Activated naive CD8-positive, alpha-beta T cell treated with anti-CD3 and anti-CD28 coated beads, Interleukin-2, amount 10 ng/mL, durations not matched to agents 7 days and 5 days (primary cell): ENCODE measurements around the gene CAPZA1. TPM values are rescaled to one million over a fixed set of nuclear protein-coding genes. Genes with fewer than 3 reads are reported as not detected.

ENCODE experiments used
- ATAC-seq: fragments of 150-1000 bp; cut with Tn5 transposase; one replicate; pipeline ENCODE4 v1.10.0; 2021; ENCODE audit warnings: low read depth, moderate library complexity
- POLR2A ChIA-PET: fragments of 350-600 bp; sonication (Branson Sonifier 250); formaldehyde crosslinking; loops from one replicate; lab custom pipeline; 2021; ENCODE audit warnings: antibody characterized with exemption; lab: Charles Lee
- DNase-seq: peaks from one replicate; pipeline ENCODE4 v3.0.0; 2021
- H3K27ac Mint-ChIP-seq: one replicate; pipeline ENCODE4 v1.8.0; 2022; ENCODE audit warnings: mild to moderate bottlenecking, mixed read lengths
- H3K27me3 Mint-ChIP-seq: one replicate; pipeline ENCODE4 v1.8.0; 2022; ENCODE audit warnings: mild to moderate bottlenecking, moderate library complexity, mixed read lengths
- H3K36me3 Mint-ChIP-seq: one replicate; pipeline ENCODE4 v1.8.0; 2021; ENCODE audit warnings: mild to moderate bottlenecking, mixed read lengths
- H3K4me1 Mint-ChIP-seq: one replicate; pipeline ENCODE4 v1.8.0; 2021; ENCODE audit warnings: mixed read lengths
- H3K4me3 Mint-ChIP-seq: one replicate; pipeline ENCODE4 v1.8.0; 2022; ENCODE audit warnings: mild to moderate bottlenecking, moderate library complexity, mixed read lengths
- H3K9me3 Mint-ChIP-seq: one replicate; pipeline ENCODE4 v1.8.0; 2021; ENCODE audit warnings: mixed read lengths
- total RNA-seq, 2 experiments: library from RNA; stranded (reverse); gene quantifications; one replicate each; pipeline ENCODE4 v1.2.3, GENCODE V29; 2021

Gene CAPZA1
- total RNA-seq, 2 experiments from 2014 or later: 248 to 251 TPM

DNA sequence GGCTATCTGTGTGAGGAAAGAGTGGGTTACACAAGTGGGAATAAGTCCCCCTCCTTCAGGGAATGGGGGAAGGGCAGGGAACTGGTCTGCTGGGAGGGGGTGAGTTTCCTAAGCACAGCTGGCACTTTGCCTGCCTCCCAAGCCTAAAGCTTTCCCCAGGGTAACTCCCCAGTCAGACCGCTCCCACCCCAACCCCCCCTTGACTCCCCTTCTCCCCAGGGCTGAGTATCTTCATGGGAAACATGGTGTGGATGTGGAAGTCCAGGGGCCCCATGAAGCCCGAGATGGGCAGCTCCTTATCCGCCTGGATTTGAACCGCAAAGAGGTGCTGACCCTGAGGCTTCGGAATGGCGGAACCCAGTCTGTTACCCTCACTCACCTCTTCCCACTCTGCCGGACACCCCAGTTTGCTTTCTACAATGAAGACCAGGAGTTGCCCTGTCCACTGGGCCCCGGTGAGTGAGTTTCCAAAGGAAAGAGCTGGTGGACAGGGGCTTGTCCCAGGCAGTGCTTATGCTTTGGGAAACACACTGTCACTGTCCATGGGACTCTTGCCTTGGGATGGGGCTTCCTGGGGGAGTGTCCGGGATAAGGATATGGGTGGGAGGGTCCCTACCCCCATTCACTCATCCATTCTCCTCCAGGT, 69.7 kb downstream of the CAPZA1 start:
- POLR2A ChIA-PET: interaction anchor here (0.6 to 1.5 kb wide), 2 partner anchors 16 to 44 kb away, joined by 5 to 7 read pairs; no protein-coding TSS in a partner anchor
- H3K9me3 Mint-ChIP-seq: no peaks in the 10 kb centered on the region
- no peaks in the 10 kb centered on the region for H3K27me3 Mint-ChIP-seq
- peaks cover 9% of the 10 kb centered on the region for H3K4me1 Mint-ChIP-seq
- H3K36me3 Mint-ChIP-seq: peaks cover 8% of the 10 kb centered on the region
- H3K4me3 Mint-ChIP-seq: no peak overlapping the region
- DNase-seq (no peak), ATAC-seq (no peak)
- H3K27ac Mint-ChIP-seq: no peak overlapping the region

DNA sequence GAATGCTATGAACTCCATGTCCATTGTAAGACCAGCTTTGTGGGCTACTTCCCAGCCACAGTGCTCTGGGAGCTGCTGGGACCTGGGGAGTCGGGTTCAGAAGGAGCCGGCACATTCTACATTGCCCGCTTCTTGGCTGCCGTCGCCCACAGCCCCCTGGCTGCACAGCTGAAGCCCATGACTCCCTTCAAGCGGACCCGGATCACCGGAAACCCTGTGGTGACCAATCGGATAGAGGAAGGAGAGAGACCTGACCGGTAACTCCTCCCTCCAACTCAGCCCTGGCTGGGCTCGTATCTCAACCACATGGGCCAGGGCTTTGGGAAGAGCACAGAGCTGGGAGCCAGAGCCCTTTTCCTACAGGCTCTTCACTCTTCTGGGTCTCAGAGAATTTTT, 70.2 kb downstream of the CAPZA1 start:
- DNase-seq (no peak), ATAC-seq (no peak)
- Mint-ChIP-seq H3K36me3 (peaks cover 8% of the 10 kb centered on the region), H3K9me3 (no peaks in the 10 kb centered on the region), H3K27me3 (no peaks in the 10 kb centered on the region), H3K4me1 (peaks cover 9% of the 10 kb centered on the region), H3K27ac (no peak overlapping the region), H3K4me3 (no peak overlapping the region)
- POLR2A ChIA-PET: interaction anchor here (0.6 to 1.5 kb wide), 2 partner anchors 15 to 44 kb away, joined by 5 to 7 read pairs; no protein-coding TSS in a partner anchor

DNA sequence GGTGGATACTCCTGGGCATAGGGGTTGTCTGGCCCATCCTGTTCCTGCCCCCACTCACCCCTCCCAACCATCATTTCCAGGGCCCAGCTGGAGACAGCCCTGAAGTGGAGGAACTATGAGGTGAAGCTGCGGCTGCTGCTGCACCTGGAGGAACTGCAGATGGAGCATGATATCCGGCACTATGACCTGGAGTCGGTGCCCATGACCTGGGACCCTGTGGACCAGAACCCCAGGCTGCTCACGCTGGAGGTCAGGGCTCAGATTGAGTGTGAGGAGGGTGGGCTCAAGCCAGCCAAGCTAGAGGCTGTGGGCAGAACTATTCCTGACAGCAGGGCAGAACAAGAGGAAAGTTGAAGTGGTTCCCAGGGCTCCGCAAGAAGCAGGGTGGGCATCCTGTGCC, 73.0 kb downstream of the CAPZA1 start:
- Mint-ChIP-seq H3K27me3 (no peaks in the 10 kb centered on the region), H3K9me3 (no peaks in the 10 kb centered on the region), H3K4me1 (no peaks in the 10 kb centered on the region), H3K4me3 (no peak overlapping the region), H3K36me3 (peaks cover 8% of the 10 kb centered on the region), H3K27ac (no peak overlapping the region)
- POLR2A ChIA-PET: no interaction called here
- ATAC-seq: no peak
- DNase-seq: no peak

DNA sequence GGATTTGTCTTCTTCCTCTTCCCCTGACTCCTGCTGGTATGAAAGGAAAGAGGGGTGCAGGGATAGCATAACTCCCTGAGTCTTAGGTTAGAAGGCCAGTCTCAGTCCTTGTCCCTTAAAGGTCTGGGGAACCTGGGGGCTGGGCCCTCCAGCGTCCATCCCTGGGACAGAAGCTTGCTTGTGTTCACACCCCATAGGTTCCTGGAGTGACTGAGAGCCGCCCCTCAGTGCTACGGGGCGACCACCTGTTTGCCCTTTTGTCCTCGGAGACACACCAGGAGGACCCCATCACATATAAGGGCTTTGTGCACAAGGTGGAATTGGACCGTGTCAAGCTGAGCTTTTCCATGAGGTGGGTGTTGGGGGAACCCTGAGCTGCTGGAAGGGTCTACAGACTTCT, 74.2 kb downstream of the CAPZA1 start:
- ATAC-seq (no peak), DNase-seq (no peak)
- POLR2A ChIA-PET: interaction anchor here (3.0 kb wide), 1 partner anchor 10 kb away, joined by 8 read pairs; no protein-coding TSS in a partner anchor
- Mint-ChIP-seq H3K9me3 (no peaks in the 10 kb centered on the region), H3K27ac (no peak overlapping the region), H3K4me3 (no peak overlapping the region), H3K27me3 (no peaks in the 10 kb centered on the region), H3K4me1 (no peaks in the 10 kb centered on the region), H3K36me3 (peaks cover 6% of the 10 kb centered on the region)

DNA sequence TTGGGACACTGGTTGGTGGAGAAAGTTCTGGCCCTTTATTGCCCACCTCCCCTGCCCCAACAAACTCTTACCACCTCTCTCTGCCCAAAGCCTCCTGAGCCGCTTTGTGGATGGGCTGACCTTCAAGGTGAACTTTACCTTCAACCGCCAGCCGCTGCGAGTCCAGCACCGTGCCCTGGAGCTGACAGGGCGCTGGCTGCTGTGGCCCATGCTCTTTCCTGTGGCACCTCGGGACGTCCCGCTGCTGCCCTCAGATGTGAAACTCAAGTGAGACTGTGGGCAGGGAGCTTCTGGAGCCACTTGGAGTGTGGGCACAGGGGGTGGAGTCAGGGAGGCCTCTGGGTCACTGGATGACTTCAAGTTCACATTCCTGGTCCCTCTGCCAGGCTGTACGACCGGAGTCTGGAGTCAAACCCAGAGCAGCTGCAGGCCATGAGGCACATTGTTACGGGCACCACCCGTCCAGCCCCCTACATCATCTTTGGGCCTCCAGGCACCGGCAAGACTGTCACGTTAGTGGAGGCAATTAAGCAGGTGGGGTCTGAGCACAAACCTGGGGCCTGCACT, 74.8 kb downstream of the CAPZA1 start:
- H3K4me3 Mint-ChIP-seq: no peak overlapping the region
- no peaks in the 10 kb centered on the region for H3K27me3 Mint-ChIP-seq
- H3K4me1 Mint-ChIP-seq: no peaks in the 10 kb centered on the region
- DNase-seq (no peak), ATAC-seq (no peak)
- no peak overlapping the region for H3K27ac Mint-ChIP-seq
- H3K36me3 Mint-ChIP-seq: peaks cover 6% of the 10 kb centered on the region
- no peaks in the 10 kb centered on the region for H3K9me3 Mint-ChIP-seq
- POLR2A ChIA-PET: interaction anchor here (3.0 kb wide), 1 partner anchor 9 kb away, joined by 8 read pairs; no protein-coding TSS in a partner anchor

DNA sequence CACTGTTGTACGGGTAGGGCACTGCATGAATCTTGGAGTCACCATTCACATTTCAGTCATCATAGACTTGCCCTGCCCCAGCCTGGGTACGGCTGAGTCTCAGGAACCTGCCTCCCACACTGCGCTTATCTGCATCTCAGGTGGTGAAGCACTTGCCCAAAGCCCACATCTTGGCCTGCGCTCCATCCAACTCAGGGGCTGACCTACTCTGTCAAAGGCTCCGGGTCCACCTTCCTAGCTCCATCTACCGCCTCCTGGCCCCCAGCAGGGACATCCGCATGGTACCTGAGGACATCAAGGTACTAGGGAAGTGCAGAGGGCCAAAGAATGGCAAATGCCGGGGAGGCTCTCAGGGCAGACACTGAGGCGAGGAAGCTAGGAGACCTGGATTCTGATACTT, 75.6 kb downstream of the CAPZA1 start:
- H3K36me3 Mint-ChIP-seq: peaks cover 5% of the 10 kb centered on the region
- no peaks in the 10 kb centered on the region for H3K9me3 Mint-ChIP-seq
- DNase-seq (no peak), ATAC-seq (no peak)
- POLR2A ChIA-PET: interaction anchor here (3.0 kb wide), 1 partner anchor 9 kb away, joined by 8 read pairs; no protein-coding TSS in a partner anchor
- no peak overlapping the region for H3K27ac Mint-ChIP-seq
- H3K27me3 Mint-ChIP-seq: no peaks in the 10 kb centered on the region
- no peak overlapping the region for H3K4me3 Mint-ChIP-seq
- peaks cover 5% of the 10 kb centered on the region for H3K4me1 Mint-ChIP-seq

DNA sequence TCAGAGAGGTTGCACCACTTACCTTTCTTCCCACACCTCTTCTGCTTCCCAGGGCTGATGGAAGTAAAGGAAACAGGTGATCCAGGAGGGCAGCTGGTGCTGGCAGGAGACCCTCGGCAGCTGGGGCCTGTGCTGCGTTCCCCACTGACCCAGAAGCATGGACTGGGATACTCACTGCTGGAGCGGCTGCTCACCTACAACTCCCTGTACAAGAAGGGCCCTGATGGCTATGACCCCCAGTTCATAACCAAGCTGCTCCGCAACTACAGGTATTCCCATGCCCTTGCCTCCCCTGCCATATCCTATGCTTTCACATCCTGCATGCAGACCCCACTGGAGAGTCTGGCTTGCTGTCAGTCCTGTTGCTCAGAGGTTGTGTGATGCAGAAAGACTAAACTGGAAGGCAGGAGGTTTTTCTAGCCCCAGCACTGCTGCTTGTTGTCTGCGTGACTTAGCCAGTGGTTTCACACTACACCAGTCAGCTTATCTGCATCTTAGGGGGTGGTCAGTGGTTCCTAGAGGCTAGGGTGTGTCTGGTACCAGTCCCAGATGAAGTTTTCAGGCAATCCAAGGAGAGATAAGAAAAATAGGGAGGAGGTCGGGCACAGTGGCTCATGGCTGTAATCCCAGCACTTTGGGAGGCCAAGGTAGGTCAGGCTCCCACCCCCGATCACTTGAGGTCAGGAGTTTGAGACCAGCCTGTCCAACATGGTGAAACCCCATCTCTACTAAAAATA, 77.1 kb downstream of the CAPZA1 start:
- Mint-ChIP-seq H3K27me3 (no peaks in the 10 kb centered on the region), H3K27ac (no peak overlapping the region), H3K4me3 (no peak overlapping the region), H3K9me3 (no peaks in the 10 kb centered on the region), H3K36me3 (peaks cover 4% of the 10 kb centered on the region), H3K4me1 (peaks cover 15% of the 10 kb centered on the region)
- POLR2A ChIA-PET: no interaction called here
- DNase-seq (no peak), ATAC-seq (no peak)

DNA sequence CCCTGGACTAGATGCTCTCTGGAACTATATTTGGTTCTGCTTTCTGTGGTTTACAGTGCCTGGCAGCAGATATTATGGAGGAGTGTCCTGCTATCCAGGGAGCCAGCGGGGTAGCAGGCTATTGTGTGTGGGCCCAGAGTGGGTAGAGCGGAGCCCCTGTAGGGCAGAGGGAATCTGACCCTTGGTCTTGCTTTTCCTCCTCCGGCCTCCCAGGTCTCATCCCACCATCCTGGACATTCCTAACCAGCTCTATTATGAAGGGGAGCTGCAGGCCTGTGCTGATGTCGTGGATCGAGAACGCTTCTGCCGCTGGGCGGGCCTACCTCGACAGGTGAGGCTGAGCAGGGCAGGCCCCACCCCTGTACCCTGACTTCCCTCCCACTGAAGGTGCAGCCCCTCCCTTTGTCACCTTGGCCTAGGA, 78.2 kb downstream of the CAPZA1 start:
- no peak overlapping the region for H3K27ac Mint-ChIP-seq

DNA sequence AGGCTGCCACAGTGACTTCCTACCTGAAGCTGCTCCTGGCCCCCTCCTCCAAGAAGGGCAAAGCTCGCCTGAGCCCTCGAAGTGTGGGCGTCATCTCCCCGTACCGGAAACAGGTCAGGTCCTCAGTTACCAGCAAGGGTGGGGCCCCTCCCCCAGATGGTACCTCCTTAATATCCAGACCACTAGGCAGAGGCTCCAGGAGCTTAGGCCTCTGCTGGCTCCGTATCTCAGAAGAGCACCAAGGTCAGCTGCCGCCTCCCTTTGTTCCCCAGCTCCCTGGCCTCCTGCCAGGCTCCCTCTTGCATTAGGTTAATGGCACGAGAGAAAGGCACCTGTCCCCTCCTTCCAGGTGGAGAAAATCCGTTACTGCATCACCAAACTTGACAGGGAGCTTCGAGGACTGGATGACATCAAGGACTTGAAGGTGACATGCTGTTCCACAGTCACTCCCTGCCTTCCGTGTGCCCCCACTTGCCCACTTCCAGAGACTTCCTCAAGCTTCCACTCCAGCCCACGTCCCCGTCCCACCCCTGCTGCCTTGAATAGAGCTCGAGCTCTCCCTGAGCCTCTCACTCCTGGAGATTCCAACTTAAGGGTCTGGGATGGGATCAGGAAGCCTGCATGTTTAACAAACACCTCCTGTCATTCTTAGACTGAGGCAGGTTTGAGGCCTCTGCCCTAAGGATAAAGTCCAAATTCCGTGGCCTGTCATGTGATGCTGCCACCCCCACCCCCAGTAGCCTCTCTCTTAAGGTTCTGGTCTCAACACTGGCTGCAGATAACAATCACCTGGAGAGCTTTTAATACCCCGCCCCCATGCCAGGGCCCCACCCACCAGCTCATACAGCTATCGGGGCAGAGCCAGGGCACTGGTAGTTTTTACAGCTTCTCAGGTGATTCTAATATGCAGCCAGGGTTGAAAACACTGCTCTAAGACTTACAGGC, 79.0 kb downstream of the CAPZA1 start:
- peaks cover 27% of the 10 kb centered on the region for H3K4me1 Mint-ChIP-seq
- DNase-seq (no peak), ATAC-seq (no peak)
- peak overlapping the region; percentile 16 for H3K27ac Mint-ChIP-seq
- peaks cover 8% of the 10 kb centered on the region for H3K36me3 Mint-ChIP-seq
- no peak overlapping the region for H3K4me3 Mint-ChIP-seq
- no peaks in the 10 kb centered on the region for H3K27me3 Mint-ChIP-seq
- no peaks in the 10 kb centered on the region for H3K9me3 Mint-ChIP-seq
- POLR2A ChIA-PET: interaction anchor here (1.6 to 1.8 kb wide), 2 partner anchors 16 to 80 kb away, joined by 3 to 5 read pairs; partner anchors contain the start of genes CAPZA1, PPM1J and ST7L

More for the DNA sequence above, 78.2 kb downstream of the CAPZA1 start:
- Mint-ChIP-seq H3K9me3 (no peaks in the 10 kb centered on the region), H3K36me3 (peaks cover 8% of the 10 kb centered on the region), H3K4me1 (peaks cover 25% of the 10 kb centered on the region), H3K4me3 (no peak overlapping the region), H3K27me3 (no peaks in the 10 kb centered on the region)
- DNase-seq (no peak), ATAC-seq (no peak)
- POLR2A ChIA-PET: no interaction called here

DNA sequence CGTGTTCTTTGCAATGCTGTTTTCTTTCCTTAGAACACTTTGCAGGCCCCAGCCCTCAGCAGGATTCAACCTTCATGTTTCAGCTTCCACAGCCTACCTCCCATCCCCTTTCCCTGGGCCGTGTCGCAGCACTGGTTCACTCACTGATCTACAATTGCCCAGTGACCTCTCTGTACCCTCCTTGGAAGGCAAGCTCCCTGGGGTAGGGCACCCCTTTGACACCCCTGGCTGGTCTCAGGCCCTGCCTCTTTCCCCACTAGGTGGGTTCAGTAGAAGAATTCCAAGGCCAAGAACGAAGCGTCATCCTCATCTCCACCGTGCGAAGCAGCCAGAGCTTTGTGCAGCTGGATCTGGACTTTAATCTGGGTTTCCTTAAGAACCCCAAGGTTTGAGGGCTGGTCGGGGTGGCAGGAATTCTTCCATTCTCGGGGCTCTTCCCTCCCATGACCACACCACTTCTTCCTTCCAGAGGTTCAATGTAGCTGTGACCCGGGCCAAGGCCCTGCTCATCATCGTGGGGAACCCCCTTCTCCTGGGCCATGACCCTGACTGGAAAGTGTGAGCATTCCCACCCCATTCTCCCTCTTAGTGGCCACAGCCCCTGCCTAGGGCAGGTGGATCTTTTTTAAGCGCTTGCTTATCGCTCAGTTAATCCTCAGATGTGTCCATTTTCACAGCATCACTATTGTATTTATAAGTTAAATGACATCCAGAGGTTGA, 80.0 kb downstream of the CAPZA1 start:
- Mint-ChIP-seq H3K4me3 (no peak overlapping the region), H3K9me3 (no peaks in the 10 kb centered on the region), H3K36me3 (peaks cover 8% of the 10 kb centered on the region), H3K4me1 (peaks cover 35% of the 10 kb centered on the region), H3K27ac (peak overlapping the region; percentile 87), H3K27me3 (no peaks in the 10 kb centered on the region)
- ATAC-seq: no peak
- no peak for DNase-seq
- POLR2A ChIA-PET: interaction anchor here (1.4 to 1.8 kb wide), 3 partner anchors 15 to 81 kb away, joined by 3 to 5 read pairs (median 5); partner anchors contain the start of genes CAPZA1, MOV10, PPM1J and ST7L

DNA sequence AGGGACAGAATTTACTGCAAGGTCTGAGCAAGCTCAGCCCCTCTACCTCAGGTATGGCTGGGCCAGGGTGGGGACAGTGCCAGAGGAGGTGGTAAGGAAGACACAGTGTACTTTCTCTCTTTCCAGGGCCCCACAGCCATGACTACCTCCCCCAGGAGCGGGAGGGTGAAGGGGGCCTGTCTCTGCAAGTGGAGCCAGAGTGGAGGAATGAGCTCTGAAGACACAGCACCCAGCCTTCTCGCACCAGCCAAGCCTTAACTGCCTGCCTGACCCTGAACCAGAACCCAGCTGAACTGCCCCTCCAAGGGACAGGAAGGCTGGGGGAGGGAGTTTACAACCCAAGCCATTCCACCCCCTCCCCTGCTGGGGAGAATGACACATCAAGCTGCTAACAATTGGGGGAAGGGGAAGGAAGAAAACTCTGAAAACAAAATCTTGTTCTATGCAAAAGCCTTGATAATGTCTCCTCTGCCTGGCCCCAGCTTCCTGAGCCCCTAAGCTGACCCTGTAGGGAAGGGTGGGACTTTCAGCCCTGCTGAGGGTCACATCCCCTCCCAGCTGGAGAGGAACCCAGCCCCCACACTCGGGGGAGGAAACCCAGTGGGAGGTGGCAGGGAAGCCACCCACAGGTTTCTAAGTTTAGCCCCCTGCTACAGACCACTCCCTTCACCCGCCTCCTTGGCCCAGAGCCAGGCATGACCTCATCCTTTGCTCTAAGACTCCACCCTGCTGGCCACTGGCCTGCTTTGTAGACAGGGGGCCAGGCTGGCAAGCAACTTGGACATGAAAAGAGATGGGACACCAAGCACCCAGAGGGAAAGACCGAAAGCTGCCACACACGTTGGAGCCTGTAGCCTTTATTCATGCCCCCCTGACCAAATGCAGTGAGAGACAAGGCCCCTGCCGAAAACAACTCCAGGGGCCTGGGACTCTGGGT, 80.9 kb downstream of the CAPZA1 start:
- H3K9me3 Mint-ChIP-seq: no peaks in the 10 kb centered on the region
- peak overlapping the region; percentile 87 for H3K27ac Mint-ChIP-seq
- peaks cover 44% of the 10 kb centered on the region for H3K4me1 Mint-ChIP-seq
- no peaks in the 10 kb centered on the region for H3K27me3 Mint-ChIP-seq
- DNase-seq (peak; percentile 79), ATAC-seq (peak; percentile 31)
- peak overlapping the region; percentile 54 for H3K4me3 Mint-ChIP-seq
- POLR2A ChIA-PET: interaction anchor here (0.7 to 1.8 kb wide), 4 partner anchors 14 to 82 kb away, joined by 3 to 5 read pairs (median 4); partner anchors contain the start of genes CAPZA1, MOV10, PPM1J and ST7L
- H3K36me3 Mint-ChIP-seq: peaks cover 8% of the 10 kb centered on the region
